HG03196 (cell line): ENCODE measurements around the gene KLHDC3.

Source experiments
- ATAC-seq: cut with Tn5 transposase; IDR thresholded peaks from one replicate; pipeline ENCODE4 v1.9.1; 2021; ENCODE audit not compliant: unreplicated experiment

The KLHDC3 gene, protein sequence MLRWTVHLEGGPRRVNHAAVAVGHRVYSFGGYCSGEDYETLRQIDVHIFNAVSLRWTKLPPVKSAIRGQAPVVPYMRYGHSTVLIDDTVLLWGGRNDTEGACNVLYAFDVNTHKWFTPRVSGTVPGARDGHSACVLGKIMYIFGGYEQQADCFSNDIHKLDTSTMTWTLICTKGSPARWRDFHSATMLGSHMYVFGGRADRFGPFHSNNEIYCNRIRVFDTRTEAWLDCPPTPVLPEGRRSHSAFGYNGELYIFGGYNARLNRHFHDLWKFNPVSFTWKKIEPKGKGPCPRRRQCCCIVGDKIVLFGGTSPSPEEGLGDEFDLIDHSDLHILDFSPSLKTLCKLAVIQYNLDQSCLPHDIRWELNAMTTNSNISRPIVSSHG

DNA sequence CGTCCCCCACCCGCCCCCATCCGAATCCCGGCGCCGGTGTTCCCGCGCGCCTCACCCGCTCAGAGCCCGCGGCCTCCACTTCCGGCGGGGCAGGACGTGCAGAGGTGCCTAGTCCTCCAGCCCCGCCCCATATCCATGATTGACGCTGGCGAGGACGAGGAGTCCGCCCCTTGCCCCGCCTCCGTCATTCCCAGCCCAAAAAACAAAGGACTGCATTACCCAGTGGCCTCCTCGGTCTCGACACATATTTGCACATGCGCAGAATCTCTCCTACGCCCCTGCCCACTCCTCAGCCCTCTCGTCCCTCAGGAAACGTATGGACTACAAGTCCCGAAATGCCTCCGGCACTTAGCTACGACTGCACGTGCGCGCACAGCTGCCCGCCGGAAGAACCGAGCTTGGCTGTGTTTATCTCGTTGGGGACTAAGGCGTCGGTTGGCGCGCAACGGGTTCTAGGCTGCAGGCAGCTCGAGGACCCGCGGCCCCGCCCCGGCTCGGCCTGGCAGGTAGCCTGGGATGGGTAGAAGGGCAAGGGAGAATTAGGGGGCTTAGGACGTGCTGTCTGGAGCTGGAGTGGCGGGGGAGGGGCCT is at the start of gene KLHDC3, which contains the start of gene MEA1:
TSS of gene KLHDC3 (plus strand) at position 407 of the 591 bp plus-strand sequence. CDS start 2,944 bp downstream, outside the sequence.
TSS of gene MEA1 (minus strand) at position 104 of the 591 bp plus-strand sequence. CDS start 133 bp downstream, outside the sequence.
- peak; percentile 90 for ATAC-seq

DNA sequence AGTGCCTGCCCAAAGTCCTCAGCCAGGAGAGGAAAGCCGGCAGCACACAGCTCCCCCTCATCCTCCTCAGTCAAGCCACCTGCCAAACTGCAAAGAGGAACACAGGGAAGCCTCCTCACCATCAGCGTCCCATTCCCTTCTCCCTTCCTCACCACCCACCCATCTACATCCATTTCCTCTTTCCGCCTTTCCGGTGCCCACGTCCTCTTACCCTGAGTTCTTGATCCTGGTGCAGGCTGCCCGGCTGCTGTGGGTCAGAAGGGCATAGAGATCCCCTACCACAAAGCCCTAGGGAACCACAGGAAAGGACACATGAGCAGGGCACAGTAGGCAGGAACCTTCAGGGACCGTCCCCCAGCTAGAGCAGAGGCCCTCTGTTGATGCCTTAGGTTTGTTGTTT is 47.5 kb upstream of the KLHDC3 start:
- ATAC-seq, result no peak

DNA sequence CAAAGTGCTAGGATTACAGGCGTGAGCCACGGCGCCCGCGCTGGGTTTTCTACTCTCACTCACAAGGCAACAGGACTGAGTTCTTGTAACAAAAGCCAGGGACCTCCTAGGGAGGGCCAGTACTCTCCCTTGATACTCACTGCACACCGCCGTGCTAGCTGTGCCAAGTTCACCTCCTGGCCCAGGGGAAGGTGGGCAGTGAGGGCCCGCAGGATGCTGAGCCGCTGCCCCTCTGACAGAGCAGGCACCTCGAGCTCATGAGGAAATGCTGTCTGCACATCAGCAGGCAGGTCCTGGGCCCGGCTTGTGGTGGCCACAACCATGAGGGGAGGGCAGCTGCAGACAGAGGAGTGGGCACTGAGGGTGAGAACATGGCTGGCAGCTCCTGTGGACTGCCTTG is 46.8 kb upstream of the KLHDC3 start:
- ATAC-seq, result no peak

DNA sequence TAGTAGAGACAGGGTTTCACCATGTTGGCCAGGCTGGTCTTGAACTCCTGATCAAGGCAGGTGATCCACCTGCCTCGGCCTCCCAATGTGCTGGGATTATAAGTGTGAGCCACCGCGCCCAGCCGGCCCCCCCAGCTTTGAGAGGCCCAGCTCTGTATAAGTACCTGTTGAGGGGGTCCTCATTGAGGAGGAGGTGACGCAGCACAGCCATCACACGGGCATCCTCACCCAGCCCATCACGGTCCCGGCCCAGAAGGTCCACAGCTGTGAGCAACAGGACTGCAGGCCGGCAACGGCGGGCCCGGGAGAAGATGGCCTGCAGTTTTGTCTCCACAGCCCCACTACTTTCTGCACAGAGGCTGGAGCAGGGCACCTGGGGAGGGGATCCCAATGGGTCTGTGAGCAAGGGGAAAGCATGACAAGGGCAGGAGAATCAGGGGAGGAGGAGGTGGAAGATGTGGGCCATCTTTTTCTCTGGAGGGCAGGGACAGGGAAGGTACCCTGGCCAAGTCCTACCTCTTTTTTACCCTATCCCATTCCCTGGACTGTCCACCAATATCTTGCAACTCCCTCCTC is 45.8 kb upstream of the KLHDC3 start:
- ATAC-seq, result no peak

DNA sequence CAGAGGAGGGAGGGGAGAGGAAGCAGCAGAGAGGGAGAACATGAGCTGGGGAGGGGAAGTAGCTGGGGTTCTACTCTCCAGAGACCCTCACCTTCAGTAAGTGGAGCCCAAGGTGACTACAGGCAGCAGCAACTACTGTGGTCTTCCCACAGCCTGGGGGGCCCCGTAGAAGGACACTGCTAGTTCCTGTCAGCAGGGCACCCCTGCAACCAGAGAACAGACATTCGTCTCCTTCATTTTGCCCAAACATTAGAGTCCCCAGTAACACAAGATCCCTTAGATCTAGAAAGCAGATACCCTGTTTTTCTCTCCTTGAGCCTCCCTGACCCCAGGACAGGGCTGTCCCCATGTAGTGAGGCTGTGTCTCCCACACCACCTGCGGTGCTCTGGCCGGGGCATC is 45.3 kb upstream of the KLHDC3 start:
- no peak for ATAC-seq

DNA sequence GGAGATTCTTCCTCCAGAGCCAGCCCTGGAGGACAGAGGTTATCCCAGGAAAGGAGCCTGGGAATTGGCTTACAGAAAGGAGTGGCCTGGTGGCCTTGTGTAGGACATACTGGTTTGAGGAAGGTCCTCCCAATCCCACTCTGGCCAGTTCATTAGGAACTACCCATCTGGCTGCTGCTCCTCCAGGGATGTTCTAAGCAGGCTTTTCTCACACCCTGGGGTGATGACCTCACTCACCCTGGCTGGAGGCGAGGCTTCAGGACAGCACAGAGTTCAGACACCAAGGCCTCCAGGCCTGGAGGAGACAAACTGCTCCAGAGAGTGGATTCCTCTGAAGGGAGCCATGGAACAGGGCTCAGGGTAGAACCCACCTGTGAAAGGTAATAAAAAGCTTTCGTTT is 44.6 kb upstream of the KLHDC3 start:
- no peak for ATAC-seq

DNA sequence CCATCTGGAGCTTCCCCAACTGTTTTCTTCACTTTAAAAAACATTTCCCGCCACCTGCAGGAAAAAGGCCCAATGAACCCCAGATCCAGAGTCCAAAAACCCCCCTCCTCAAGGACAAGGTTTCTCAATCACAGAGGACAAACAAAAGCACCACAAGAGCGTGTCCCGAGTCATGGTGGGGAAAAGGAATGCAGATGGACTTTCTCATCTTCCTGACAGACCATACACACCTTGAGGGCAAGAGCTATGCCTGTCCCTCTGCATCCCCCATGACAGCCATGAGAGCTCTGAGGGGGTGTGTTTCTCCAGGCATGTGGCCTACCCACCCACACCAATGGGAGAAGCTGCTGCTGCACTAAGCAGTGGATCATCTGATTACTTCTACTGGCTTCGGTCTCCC is 44.1 kb upstream of the KLHDC3 start:
- ATAC-seq, result no peak

DNA sequence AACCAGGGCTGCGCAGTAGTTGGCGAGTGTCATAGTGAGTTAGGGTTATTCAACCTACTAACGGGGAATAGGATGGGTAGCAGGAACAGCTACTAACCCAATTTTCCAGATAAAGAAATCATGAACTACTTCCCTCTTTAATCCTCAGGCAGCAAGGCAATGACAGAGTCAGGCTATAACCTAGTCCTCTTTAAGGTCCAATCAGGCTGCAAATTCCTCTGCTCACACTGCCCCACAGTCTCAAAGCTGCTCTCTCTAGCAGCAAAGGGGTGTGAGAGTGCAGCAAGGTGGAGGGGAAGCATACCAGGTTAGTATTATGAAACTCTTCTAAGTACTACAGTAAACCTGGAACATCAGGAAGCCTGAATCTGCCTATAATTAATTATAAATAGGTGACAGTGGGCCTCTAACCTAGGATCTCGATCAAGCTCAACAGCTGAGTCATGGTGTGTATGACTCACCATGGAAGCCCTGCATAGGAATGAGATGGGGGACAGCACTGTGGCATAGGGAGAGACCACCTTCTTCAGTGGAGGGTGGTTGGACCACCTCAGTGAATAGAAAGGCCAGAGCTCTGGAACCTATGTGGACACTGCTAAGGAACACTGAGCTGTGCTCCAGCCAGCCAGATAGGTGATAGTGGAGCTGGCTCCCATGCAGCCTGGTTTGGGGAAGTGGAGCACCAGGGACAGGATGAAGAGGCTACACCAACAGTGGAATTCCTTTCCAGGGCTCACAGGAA is 43.0 kb upstream of the KLHDC3 start:
- ATAC-seq, result no peak

DNA sequence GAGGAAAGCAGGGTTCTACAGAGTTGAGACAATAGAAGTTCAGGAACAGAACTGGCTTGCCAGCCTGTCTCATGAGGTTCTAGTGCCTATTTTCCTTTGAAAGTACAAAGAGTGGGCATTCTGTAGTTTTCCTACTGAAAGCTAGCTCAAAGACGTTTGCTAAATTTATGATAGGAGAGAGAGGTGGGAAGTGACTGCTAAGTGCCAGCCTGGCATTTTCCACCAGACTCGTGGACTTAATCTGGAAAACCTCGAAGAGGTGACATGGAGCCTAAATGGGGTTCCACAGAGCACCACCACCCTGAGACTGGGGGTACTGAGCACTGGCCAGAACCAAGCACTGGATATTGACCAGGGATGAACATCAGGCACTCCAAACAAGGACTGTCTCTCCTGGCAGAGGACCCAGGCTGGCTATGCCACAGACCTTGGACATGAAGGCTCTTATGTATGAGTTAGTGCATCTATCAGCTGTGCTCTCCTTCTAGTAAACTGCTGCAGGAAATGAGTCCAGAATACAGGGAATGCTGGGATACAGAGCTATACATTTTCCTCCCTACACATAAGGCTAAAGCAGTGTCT is 42.2 kb upstream of the KLHDC3 start:
- ATAC-seq, result no peak

DNA sequence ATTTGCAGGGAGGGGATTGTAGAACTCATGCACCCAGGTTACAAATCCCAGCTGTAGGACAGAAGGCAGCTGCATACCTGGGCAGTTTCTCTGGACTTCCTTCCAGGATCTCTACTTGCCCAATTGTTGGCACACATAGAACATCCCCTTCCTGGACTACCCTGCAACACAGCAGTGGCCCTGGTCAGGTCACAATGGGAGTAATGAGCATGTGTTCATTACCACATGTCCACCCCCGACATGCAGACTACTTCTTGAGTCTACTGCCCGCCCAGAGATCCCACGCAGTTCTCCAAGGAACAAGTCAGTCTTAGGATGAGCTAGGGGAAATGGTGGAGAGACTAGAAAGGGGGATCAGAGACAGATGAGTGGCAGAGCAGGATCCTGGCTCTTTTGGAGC is 40.1 kb upstream of the KLHDC3 start:
- no peak for ATAC-seq

DNA sequence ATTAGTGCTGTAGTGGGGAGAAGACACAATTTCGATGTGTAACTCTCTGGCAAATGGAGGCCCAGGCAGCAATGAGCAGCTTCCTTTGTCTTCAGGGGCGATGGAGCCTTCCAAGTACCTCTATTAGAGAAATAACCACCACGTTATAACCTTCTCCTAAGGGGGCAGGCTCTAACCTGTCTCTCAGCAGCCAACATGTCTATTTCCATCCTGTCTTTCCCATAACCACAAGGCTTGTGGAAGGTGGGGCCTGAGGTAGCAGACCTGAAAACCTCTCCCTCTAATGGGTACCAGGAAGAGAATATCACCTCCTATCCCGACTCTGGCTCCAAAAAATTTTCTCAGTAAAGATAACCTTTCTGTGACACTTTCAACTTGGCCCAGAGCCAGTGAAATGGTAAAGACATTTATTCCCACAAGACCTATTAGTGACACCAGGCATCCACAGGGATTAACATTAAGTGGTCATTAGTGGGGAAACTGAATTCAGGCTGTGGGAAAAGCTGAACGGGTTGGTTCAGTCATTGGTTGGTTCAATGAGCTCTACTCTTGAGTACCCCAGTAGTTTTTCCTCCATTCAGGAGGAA is 39.0 kb upstream of the KLHDC3 start:
- no peak for ATAC-seq

DNA sequence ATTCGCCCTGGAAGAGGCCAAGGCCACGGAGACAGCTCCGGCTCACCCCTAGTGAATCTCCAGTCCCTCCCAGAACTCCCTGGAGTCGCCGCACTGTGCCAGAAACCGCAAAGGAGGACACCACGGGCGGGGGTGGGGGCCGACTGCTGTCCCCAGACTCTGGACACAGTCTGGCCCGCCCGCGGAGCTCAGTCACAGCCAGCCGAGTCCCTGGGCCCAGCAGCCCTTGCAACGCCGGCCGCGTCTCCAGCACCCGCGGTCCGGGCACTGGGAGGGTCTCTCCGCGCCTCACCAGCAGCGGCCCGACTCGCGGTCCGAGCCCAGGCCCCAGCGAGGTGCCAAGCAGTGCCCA is 35.6 kb upstream of the KLHDC3 start:
- peak; percentile 14 for ATAC-seq

DNA sequence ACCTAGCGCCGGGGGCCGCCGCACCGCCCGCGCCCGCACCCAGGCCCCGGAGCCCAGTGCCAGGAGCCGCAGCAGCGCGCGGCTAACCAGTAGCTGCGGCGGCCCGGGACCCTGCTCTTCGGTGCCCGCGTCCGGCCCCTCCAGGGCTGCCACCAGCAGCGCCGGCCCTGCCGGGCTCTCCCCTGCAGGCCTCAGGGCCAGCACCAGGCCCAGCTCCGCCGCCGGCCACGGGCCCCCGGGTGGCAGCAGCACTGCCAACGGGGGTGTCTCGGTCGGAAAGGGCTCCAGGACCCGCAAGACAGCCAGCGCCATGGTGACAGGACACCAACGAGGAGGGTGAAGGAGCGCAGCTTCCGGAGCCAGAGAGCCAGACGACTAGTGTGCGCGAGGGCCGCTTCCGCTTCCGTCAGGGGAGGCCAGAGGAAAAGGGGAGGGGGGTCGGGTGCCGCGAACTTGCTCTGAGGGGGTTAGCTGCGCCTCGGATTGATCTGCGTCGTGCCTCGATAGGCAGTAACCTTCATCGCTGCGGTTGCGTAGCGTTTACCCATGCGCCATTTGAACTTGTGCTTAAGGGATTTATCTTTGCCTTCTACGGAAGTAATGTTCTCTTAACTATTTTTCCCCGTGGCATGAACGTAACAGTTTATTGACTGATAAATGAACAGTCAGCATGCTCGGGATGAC is 35.1 kb upstream of the KLHDC3 start, which contains the start of gene PEX6:
TSS of gene PEX6 (minus strand) at position 343 of the 684 bp plus-strand sequence. CDS start at position 312, 31 bp downstream.
- ATAC-seq, result peak; percentile 75

DNA sequence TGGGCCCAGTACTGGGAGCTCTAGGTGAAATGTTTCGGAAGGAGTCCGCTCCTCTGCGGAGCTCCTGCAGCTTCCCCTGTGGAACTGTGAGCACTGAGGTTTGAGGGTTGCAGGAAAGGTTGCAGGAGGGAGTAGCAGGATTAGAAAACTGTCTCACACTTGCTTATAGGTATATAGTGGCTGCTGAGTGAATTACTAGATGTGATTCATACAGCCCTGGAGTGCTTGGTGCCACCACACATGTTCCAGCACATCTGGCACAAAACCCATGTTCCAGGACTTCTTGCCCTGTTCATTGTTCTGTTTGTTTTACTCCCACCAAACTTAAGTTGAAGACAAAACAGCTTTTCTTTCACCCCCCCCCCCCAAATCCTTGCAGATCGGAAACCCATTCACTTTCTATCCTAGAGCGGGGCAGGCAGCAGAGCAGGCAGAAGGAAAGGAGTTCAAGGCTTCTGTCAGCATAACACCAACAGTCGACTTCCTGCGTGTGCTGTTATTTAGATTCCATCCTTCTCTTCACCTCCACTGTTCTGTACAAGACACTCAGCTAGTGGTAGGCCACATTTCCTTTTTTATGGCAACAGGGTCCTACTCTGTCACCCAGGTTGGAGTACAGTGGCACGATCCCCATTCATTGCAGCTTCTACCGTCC is 34.4 kb upstream of the KLHDC3 start:
- ATAC-seq, result no peak

DNA sequence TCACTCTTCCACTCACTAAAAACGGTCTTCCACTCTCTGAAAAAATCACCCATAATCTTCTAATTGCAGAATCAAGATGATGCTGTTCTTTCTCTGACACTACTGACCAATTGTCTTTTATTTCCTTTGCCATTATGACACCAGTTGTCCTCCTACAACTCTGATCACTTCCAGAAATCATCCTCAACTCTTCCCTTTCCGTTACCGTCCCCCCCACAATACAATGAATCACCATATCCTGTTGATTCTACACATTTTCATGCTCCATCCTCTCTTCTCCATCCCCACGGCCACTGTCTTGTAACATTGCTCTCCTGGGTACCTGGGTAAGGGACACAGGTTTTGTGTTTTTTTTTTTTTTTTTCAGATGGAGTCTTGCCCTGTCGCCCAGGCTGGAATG is 32.2 kb upstream of the KLHDC3 start:
- ATAC-seq, result no peak

DNA sequence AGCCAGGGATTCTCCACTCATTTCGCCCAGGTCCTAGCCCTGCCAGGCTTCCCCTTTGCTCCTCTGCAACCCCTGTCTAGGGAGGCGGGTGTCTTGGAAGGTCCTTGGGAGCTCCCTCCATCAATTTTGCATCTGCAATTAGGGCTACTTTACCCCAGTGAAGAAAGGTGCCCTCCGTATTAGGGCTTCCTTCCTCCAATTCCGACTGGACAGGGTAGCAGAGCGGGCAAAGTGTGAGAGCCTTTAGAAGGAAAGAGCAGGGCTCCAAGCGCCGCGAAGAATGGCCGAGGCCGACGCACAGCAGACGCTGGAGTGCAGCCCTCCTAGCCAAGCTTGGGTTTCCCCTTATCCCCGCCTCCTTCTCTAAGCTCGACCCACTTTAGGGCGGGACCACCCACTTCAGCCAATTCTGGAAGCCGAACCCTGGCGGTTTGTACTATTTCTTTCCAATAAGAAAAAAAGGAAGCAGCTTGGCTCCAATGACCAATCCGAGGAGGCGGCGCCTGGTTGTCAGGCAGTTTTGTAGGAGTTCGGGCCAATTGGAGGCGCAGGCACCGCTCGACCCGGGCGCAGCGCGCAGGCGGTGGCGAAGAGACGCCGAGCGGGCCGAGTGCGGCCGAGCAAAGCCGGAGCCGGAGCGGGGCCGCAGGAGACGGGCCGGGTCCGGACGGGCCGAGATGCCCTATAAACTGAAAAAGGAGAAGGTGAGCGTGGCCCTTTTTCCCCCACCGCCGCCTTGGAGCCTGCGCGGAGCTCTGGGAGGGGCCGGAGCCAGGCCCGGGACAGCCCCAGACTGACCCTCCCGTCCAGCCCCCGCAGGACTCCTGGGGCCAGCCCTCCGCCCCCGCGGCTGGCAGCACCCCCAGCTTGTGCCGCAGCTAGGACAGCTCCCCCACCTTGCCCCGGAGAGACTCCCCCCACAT is 29.8 kb upstream of the KLHDC3 start, which contains the start of gene PPP2R5D:
TSS of gene PPP2R5D (plus strand) at position 570 of the 923 bp plus-strand sequence. CDS start at position 678, 108 bp downstream.
- ATAC-seq, result peak; percentile 90

DNA sequence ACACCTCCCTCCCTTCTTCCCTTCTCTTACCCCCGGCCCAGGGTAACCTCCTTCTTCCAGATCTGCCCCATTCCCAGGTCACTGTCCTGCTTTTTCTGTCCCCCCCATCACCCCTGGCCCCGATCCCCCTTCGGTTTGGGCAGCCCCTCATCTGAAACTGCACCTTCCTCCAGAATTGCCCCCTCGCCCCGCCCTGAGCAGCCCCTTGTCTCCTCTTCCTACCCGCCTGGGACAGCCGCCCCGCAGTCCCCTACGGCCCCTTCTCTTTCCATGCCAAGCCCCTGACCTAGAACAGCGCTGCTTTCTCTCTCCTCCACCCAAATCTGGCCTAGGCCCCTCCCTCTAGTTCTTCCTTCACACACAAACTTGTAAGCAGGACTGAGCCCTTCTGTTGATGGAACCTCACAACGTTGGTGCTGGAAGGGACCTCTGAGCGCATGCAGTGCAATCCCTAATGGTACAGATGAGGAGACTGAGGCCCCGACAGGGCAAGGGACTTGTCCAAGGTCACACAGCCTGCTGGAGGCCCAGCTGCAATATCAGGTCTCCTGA is 29.0 kb upstream of the KLHDC3 start:
- no peak for ATAC-seq
